H54 (cell line): ENCODE measurements around the gene CCDC201.

Experiments used
- DNase-seq: peaks from one replicate; pipeline ENCODE4 v3.0.0; 2011; ENCODE audit warnings: low spot score, mixed read lengths; ENCODE audit not compliant: insufficient read length
- FAIRE-seq: peaks from 3 replicates; lab custom pipeline; 2011; peaks lifted over from hg19 to GRCh38; lab: Jason Lieb, UNC
- POLR2A ChIP-seq: IDR thresholded peaks from 2 replicates; pipeline ENCODE4 v1.6.1; 2011; ENCODE audit warnings: low read depth, mild to moderate bottlenecking, low read length

The CCDC201 gene

GRCh38 chr7:45888993-45889366 is 16.1 kb upstream of the CCDC201 start:
- TF ChIP-seq POLR2A, result no peak
- DNase-seq (no peak), FAIRE-seq (no peak)

GRCh38 chr7:45888185-45888992 is 15.5 kb upstream of the CCDC201 start, which contains the start of gene IGFBP1:
Gene IGFBP1, plus strand, starts transcription at chr7:45888488. Its CDS starts 165 bp downstream, at chr7:45888653.
- peak; percentile 63 for TF ChIP-seq POLR2A
- FAIRE-seq (no peak), DNase-seq (no peak)

GRCh38 chr7:45886931-45887667 is 14.2 kb upstream of the CCDC201 start:
- TF ChIP-seq POLR2A, result no peak
- DNase-seq, result no peak
- FAIRE-seq, result no peak

- DNase-seq (peak; percentile 98), FAIRE-seq (peak; percentile 76)
- no peak for TF ChIP-seq POLR2A
Measured at GRCh38 chr7:45885264-45885882, 12.5 kb upstream of the CCDC201 start.

GRCh38 chr7:45884136-45884535 is 11.3 kb upstream of the CCDC201 start:
- no peak for DNase-seq
- FAIRE-seq, result no peak
- no peak for TF ChIP-seq POLR2A

- no peak for FAIRE-seq
- DNase-seq, result no peak
- no peak for TF ChIP-seq POLR2A
Measured at GRCh38 chr7:45882465-45882810, 9.6 kb upstream of the CCDC201 start.

GRCh38 chr7:45881759-45882464 is 9.0 kb upstream of the CCDC201 start:
- FAIRE-seq, result no peak
- peak; percentile 63 for DNase-seq
- no peak for TF ChIP-seq POLR2A

- no peak for TF ChIP-seq POLR2A
- FAIRE-seq, result no peak
- DNase-seq, result no peak
Measured at GRCh38 chr7:45881280-45881758, 8.4 kb upstream of the CCDC201 start.

- FAIRE-seq (no peak), DNase-seq (no peak)
- TF ChIP-seq POLR2A, result no peak
Measured at GRCh38 chr7:45880433-45880860, 7.6 kb upstream of the CCDC201 start.

- no peak for FAIRE-seq
Measured at GRCh38 chr7:45878457-45879144, 5.7 kb upstream of the CCDC201 start.

GRCh38 chr7:45876519-45876918 is 3.6 kb upstream of the CCDC201 start:
- DNase-seq (no peak), FAIRE-seq (no peak)
- no peak for TF ChIP-seq POLR2A

More at GRCh38 chr7:45878457-45879144, 5.7 kb upstream of the CCDC201 start:
- TF ChIP-seq POLR2A, result no peak
- DNase-seq, result no peak

GRCh38 chr7:45874408-45875131 is 1.7 kb upstream of the CCDC201 start:
- FAIRE-seq (peak; percentile 84), DNase-seq (peak; percentile 79)

GRCh38 chr7:45873355-45873754 is 473 bp upstream of the CCDC201 start:
- DNase-seq, result no peak
- FAIRE-seq, result no peak
- TF ChIP-seq POLR2A, result no peak

More at GRCh38 chr7:45874408-45875131, 1.7 kb upstream of the CCDC201 start:
- TF ChIP-seq POLR2A, result no peak
